H1 (cell line): ENCODE results near the gene HKDC1. TPM values are rescaled to one million over a fixed set of nuclear protein-coding genes. Genes with fewer than 3 reads are reported as not detected.

Experiments
- BACH1 ChIP-seq: IDR thresholded peaks from 2 replicates; pipeline ENCODE4 v1.6.1; 2012; ENCODE audit warnings: low read length, improper control_type of control experiment
- BRCA1 ChIP-seq: IDR thresholded peaks from 2 replicates; pipeline ENCODE4 v1.6.1; 2012; ENCODE audit warnings: low read depth, low read length, improper control_type of control experiment
- CBX5 ChIP-seq: fragments of 300-800, 300-1000 bp; sonication (generic); IDR thresholded peaks from 2 replicates; pipeline ENCODE4 v1.7.1; 2016; ENCODE audit warnings: antibody characterized with exemption, low read length, low read depth
- GTF2F1 ChIP-seq: IDR thresholded peaks from 2 replicates; pipeline ENCODE4 v1.6.1; 2012; ENCODE audit warnings: low read depth, low read length, improper control_type of control experiment, borderline replicate concordance
- POLR2A ChIP-seq, 2 experiments: IDR thresholded peaks; 1 replicate in 1 of 2; 2 replicates in 1 of 2; pipeline ENCODE4 v1.6.1; 2011; ENCODE audit warnings: low read depth in 2 of 2, low read length in 2 of 2, mild to moderate bottlenecking in 2 of 2; ENCODE audit errors: control extremely low read depth in 1 of 2
- RFX5 ChIP-seq: IDR thresholded peaks from 2 replicates; pipeline ENCODE4 v1.6.1; 2011; ENCODE audit warnings: low read depth, low read length, improper control_type of control experiment, borderline replicate concordance
- RNF2 ChIP-seq: fragments of 200-900, 300-1000 bp; sonication (generic); IDR thresholded peaks from 2 replicates; pipeline ENCODE4 v1.7.1; 2016; ENCODE audit warnings: borderline replicate concordance, low read depth, mild to moderate bottlenecking, antibody characterized with exemption, low read length; ENCODE audit not compliant: poor library complexity, severe bottlenecking; ENCODE audit errors: missing control alignments
- RXRA ChIP-seq: IDR thresholded peaks from 2 replicates; pipeline ENCODE4 v1.6.1; 2011; ENCODE audit warnings: low read depth, mild to moderate bottlenecking, low read length, moderate library complexity; ENCODE audit not compliant: insufficient read depth
- SIX5 ChIP-seq: IDR thresholded peaks from 2 replicates; pipeline ENCODE4 v1.6.1; 2011; ENCODE audit warnings: mild to moderate bottlenecking, low read depth, low read length
- SUZ12 ChIP-seq: fragments of 200-600 bp; sonication (generic); IDR thresholded peaks from 2 replicates; pipeline ENCODE4 v1.6.1; 2012; ENCODE audit warnings: mild to moderate bottlenecking, inconsistent platforms, low read length, moderate library complexity, mixed read lengths
- polyA plus RNA-seq, 7 experiments: library from polyadenylated mRNA; depleted of rRNA in 3 of 7; stranded (reverse) in 5 of 7; unstranded in 2 of 7; fragments of >200 nt in 5 of 7; fragments of 200-250 nt in 2 of 7; gene quantifications; 1 replicate in 5 of 7; 2 replicates in 1 of 7; 4 replicates in 1 of 7; pipeline versions ENCODE4 v1.2.1 to v1.2.3, GENCODE V29; 2011 to 2013; ENCODE audit warnings: missing spikeins in 2 of 7, mixed read lengths in 2 of 7
- total RNA-seq: library from RNA; stranded (reverse); fragmentation: NEBNext Ultra II Directional; extraction: Animal tissue kit (Norgen Biotek cat#: 25700); gene quantifications from 2 replicates; pipeline ENCODE4 v1.2.1, GENCODE V29; 2021
- TF ChIP-seq, protein P1 (sequence below): IDR thresholded peaks from 2 replicates; pipeline ENCODE4 v1.6.1; 2012; ENCODE audit warnings: low read length, inconsistent platforms
- TF ChIP-seq, protein P2 (sequence below), 3 experiments: IDR thresholded peaks; 1 replicate in 2 of 3; 2 replicates in 1 of 3; pipeline versions ENCODE4 v1.5.1 to v1.6.1; 2011; ENCODE audit warnings: low read length in 3 of 3, mild to moderate bottlenecking in 3 of 3, inconsistent platforms in 2 of 3, low read depth in 1 of 3, moderate library complexity in 1 of 3; ENCODE audit not compliant: insufficient read depth in 1 of 3; ENCODE audit errors: control extremely low read depth in 1 of 3

HKDC1 gene
- total and polyA plus RNA-seq, 2 of the 8 experiments (the other 6 are each of a cell fraction or from before 2014, with no cell fraction given), result 0.12 to 0.78 TPM

DNA sequence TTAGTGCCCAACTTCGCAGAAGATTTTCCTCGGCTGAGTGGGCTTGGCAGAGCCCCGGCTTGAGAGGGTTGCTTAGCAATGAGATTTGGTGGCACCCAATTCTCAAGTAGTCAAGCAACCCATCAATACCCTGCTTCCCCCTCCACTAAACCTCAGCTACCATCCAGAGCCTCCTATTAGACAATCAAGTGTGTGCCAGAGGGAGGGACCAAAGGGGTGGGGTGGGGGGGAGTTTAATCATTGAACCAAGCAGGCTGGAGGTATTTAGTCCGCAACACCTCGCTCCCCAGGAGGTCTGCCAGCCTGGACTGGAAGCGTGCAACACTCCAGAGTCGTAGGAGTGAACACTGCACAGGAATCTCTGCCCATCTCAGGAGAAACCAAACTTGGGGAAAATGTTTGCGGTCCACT is at the start of gene HKDC1 (continued):
- TF ChIP-seq, protein P1, sequence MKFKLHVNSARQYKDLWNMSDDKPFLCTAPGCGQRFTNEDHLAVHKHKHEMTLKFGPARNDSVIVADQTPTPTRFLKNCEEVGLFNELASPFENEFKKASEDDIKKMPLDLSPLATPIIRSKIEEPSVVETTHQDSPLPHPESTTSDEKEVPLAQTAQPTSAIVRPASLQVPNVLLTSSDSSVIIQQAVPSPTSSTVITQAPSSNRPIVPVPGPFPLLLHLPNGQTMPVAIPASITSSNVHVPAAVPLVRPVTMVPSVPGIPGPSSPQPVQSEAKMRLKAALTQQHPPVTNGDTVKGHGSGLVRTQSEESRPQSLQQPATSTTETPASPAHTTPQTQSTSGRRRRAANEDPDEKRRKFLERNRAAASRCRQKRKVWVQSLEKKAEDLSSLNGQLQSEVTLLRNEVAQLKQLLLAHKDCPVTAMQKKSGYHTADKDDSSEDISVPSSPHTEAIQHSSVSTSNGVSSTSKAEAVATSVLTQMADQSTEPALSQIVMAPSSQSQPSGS, result no peak
- no peak for TF ChIP-seq RFX5
- no peak for TF ChIP-seq SUZ12
- TF ChIP-seq CBX5, result no peak
- TF ChIP-seq, protein P2, sequence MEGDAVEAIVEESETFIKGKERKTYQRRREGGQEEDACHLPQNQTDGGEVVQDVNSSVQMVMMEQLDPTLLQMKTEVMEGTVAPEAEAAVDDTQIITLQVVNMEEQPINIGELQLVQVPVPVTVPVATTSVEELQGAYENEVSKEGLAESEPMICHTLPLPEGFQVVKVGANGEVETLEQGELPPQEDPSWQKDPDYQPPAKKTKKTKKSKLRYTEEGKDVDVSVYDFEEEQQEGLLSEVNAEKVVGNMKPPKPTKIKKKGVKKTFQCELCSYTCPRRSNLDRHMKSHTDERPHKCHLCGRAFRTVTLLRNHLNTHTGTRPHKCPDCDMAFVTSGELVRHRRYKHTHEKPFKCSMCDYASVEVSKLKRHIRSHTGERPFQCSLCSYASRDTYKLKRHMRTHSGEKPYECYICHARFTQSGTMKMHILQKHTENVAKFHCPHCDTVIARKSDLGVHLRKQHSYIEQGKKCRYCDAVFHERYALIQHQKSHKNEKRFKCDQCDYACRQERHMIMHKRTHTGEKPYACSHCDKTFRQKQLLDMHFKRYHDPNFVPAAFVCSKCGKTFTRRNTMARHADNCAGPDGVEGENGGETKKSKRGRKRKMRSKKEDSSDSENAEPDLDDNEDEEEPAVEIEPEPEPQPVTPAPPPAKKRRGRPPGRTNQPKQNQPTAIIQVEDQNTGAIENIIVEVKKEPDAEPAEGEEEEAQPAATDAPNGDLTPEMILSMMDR (IDR thresholded peaks at IDR 0.05; ENCODE audit: control extremely low read depth in 1 of 3, insufficient read depth in 1 of 3, low read depth in 1 of 3, low read length in 3 of 3), result no peak
- TF ChIP-seq SIX5, result no peak
- no peak for TF ChIP-seq BRCA1
- no peak for TF ChIP-seq POLR2A (IDR thresholded peaks at IDR 0.05; ENCODE audit: control extremely low read depth in 1 of 2, low read depth in 2 of 2, low read length in 2 of 2)
- no peak for TF ChIP-seq BACH1
- TF ChIP-seq RNF2, result no peak
- TF ChIP-seq RXRA, result no peak
- TF ChIP-seq GTF2F1, result no peak
